GM18909 (cell line): ENCODE data around the gene LTB4R.

ENCODE experiments used
- ATAC-seq: cut with Tn5 transposase; IDR thresholded peaks from one replicate; pipeline ENCODE4 v1.9.1; 2021; ENCODE audit warnings: mild to moderate bottlenecking; ENCODE audit not compliant: unreplicated experiment, poor library complexity

Gene LTB4R

DNA sequence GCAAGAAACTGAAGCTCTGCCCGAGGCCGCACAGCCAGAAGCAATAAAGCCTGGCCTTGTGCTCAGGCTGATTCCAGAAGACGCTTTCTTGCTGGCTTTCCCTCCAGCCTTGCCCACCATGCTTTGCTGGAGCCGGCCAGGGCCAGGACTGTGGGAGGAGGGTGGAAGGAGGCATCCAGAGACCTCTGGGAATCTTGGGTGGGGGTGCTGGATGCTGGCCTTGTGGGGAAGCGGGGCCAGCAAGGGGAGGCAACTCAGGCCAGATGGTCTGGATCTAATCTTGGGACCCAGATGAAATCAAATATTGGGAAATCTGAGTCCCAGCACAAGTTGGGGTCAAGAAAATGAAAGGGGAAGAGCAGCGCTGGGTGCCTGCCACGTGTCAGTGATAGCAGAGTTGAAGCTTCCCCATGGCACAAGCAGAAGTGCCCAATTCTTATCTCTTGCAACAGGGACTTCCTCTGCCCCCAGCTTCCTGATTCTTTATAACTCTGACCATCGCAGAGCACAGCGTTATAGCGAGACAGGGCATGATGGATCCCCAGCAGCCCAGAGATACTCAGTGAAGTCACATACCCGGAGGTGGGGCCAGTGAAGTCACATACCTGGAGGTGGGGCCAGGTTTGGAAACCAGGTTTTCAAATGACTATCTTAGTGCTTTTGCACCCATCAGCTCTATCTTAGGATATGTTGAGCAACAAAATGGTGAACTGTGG is 33.5 kb upstream of the LTB4R start:
- no peak for ATAC-seq

DNA sequence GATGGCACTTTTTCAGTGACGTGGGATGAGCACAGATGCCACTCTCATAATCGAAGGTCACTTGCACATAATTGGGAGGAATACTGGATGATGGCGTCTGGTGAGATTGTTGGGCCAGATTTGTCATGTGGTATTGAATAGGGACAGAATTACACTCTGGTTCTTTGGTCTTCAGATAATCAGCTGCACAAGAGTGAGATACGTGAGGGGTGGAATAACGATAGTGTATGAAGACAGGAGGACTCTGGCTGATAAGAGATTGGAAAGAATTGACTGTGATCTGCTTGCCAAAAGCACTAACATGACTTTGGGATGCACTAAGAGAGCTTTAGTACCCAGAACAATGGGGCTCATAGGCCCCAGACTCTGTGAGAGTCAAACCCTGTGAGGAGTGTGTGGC is 32.9 kb upstream of the LTB4R start:
- no peak for ATAC-seq

DNA sequence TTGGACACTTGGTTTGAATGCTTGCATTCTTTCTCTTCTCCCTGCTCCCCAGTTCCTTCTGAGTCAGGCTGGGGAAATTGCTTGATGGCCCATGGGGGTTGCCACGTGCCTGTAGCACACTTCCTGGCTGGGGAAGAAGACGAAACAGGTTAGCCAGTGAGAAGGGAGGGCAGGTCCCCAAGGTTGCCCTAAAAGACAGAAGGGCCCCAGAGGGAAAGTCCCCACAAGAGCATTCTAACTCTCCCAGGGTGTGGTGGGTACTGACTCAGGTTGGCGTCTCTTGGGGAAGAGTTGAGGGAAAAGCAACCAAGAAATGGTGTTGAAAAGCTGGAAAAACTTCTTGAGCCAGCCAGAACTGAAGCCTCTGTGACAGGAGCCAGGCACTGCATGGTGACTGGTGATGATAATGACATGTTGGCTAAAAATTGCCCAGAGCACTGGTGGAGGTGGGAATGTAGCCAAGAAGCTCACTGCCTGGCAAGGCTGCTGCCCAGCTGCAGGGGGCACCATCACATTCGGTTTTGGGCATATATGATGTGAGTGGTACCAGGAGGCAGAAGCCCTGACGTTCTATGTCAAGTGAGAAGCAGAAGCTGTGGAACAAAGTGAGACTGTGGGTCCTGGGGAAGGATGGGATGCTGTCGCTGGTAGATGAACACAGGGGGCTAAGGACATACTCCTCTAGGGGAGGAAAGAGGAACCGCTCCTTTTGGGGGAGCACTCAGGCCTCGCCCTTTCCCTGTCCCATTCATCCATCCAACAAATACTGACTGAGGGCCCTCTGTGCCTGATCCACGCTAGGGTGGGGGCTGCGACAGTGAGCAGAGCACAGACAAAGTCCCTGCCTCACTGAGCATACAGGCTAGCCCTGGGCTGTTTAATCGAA is 31.8 kb upstream of the LTB4R start:
- peak; percentile 77 for ATAC-seq

DNA sequence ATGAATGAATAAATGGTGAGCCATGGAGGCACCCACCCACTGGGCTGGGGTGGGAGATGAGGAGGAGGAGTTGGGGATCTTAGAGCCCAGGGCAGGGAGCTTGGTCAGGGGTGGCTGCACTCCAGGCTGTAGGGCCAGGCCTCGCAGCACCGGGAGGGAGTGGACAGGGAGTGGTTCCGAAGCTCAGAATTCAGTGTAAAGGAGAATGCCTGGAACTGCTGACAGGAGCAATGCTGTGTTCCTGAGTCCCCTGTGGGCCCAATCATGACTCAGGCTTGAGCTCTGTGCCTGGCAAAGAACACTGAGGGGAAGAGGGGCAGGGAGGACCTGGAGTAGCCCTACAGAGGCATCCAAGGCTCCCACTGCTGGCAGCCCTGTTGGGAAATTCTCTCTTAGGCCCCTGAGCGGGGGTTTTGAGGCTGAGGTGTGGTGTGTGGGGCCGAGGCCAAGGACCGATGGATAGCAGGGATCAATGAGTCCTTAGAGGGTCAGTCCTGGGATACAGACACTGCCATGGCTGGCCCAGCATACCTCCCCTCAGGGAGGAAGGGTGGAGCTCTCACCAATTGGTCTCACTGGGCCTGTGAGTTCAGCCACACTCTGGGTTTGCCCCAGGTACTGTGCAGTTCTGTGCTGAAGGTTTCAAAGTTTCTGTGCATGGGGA is 30.4 kb upstream of the LTB4R start:
- ATAC-seq = no peak

DNA sequence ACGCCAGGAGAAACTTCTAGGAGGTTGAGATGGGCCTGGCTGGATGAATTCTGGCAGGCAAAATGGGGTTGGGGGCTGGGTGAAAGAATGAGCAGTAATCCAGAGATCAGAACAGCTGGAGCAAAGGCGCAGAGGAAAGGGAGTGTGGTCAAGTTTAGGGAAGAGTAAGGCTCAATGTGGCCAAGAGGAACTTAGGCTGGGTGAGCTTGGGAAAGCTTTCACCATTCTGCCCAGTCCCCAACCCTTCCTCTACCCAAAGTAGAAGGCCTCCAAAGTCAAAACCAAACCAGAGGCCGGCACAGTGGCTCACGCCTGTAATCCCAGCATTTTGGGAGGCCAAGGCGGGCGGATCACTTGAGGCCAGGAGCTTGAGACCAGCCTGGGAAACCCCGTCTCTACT is 29.7 kb upstream of the LTB4R start:
- no peak for ATAC-seq

DNA sequence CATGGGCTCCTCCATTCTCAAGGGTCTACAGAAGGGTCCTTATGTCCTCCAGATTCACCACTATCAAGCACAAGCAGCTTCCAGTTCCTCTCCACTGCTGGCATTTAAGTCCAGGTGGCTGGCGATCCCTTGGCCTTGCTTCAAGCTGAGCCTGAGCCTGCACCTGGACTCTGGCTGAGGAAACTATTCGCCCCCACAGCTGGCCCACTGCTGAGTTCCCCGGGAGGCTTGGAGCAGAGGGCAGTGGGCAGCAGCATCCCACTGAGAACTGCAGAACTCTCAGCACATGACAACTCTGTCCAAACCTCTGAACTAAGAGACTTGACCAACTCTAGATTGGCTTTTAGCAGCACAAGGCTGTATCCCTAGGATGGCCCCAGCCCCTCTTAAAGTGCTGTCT is 28.6 kb upstream of the LTB4R start:
- ATAC-seq = no peak

DNA sequence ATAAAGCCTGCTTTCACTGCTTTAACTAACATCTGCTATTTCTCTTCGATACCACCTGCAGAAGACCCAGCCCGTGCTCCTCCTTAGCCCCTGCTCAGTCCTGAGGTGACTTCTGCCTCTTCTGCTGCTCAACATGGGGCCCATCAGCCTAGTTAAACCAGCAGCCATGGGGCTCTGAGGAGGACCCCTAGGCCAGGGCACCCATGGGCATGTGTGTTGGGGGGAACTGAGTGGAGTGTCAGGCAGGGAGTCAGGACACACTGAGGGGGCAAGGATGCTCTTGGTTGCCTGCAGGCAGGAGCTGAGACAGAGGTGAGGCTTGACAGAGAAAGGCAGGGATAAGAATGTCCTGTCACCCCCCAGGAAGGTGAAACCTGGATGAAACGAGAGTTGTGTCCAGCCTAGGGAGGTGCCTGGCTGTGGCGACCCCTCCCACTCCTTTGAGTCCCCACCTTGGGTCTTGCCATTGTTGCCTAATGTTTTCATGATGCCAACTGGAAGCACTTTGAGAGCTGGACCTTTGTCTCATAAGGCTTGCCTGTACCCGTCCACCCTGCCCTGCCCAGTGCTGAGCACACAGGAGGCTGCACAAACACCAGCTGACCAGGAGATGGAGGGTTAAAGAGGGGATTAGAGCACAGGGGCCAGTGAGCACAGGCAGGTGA is 27.4 kb upstream of the LTB4R start:
- ATAC-seq = no peak

DNA sequence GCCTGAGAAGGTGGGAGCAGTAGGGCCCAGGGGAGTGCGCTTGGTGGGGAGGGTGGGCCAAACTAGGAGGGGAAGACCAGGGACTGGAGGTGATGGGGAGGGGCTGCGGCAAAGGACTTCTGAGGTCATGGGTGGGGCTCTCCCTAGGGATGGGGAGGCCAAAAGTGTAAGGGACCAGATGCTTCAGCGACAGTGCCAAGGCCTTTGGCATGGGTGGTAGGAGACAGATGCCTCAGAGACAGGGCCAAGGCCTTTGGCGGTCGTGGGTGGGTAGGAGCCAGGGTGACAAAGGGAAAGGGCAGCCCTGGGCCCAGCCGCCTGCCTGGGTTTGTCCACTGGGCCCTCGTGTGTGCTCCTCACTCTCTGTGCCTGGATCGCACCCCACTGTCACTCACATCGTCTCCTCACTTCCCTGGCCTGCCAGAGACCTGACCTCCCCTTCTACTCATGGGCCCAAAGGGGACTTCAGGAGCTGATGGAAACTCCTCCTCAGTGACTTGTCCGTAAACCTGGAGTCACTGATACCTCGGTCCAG is 26.7 kb upstream of the LTB4R start:
- no peak for ATAC-seq

DNA sequence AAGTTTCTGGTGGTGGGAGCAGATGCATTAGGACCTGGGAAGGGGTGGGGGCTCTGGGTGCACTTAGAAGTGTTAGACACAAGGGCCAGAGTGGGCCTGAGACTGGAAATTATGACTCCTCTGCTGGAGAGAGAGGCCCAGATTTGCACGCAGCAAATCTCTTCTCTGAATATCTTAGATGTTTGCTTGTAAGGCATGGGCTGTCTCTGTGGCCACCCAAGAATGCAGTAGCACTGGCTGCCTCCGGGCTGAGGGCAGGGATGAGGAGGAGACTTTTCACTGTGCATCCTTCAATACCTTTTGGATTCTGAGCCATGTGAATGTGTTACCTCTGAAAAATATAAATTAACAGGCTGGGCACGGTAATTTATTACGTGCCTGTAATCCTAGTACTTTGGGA is 26.0 kb upstream of the LTB4R start:
- no peak for ATAC-seq

DNA sequence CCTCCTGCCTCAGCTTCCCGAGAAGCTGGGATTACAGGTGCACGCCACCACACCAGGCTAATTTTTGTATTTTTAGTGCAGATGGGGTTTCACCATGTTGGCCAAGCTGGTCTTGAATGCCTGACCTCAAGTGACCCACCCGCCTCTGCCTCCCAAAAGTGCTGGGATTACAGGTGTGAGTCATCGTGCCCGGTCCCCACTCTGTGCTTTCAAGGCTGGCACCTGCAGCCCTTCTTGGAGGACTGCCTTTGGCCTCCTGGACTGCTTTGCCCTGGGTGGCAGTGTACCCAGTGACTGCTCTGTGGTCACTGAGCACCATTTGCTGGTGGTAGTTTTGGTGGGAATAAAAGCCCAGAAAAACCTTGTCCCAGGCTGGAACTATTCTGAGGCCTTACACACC is 24.3 kb upstream of the LTB4R start:
- ATAC-seq = no peak

DNA sequence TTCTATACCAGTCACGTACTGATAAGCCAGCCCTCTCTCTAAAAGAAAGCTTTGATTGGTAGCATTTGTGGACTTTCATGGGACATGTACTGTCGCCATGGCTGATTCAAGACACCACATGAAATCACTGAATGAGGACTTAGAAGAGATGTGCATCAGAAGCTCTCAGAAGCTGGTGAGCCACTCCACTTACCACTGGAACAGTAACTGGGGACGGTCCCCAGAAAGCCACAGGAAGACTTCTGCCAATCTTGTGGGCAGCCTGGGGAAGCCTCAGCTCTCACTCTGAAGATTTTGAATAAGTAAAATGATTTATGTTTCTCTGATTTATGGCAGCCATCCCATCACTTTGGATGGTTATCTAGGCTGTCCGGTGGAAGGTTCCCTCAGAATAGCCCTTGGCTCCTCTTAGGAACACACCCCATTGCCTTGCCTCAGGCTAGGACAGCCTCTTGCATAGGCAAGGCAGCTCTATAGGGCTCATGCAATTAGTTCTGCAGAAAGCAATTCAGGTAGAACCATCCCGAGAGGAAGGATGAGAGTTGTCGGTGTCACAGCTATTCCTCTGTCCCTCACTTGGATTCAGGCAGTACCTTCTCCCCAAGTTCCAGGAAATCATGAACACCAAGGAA is 21.5 kb upstream of the LTB4R start:
- no peak for ATAC-seq

DNA sequence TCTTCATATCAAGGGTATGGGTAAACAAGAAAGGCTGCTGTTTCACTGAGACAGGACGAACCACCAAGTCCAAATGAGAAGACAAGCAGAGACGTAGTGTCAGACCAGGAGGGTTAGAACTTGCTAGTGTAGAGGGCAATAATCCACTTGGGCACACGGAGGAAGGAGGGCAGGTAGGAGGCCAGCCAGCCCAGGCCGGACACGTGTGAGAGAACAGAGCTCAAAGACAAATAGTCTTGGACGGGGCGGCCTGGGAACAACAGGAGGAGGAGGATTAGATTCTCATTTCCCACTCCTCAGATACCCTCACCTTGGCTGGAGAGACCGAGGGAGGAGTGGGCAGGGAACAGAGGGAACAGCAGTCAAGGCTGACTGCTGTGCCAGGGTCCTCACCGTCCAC is 20.6 kb upstream of the LTB4R start:
- ATAC-seq = no peak

DNA sequence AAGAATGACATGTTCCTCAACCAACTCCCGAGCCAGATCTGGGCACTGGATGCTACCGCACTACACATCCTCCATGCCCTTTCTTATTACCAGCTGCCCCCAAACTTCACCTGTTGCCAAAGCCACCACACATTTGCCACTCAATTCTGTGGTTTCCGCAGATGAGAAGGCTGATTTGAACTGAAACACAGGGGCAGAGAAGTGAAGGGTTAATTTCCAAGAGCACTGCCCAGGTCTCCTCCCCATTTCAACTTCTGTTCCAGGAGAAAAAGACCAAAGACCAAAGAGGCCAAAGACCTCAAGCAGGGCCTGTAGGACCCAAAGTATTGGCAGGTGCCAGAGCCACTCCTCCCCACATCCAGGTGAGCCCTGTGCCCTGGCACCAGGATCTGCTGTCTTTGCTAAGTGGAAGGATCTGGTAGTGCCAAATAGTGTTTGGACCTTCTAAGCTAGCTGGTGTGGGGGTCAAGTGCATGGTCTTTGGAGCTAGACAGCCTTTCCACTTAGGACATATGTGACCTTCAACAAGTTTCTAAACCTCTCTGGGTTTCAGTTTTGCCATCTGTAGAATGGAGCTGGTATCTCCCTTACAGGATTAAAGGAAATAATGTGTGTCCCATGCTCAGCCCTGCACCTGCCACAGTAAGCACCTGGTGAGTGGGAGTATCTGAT is 19.7 kb upstream of the LTB4R start:
- ATAC-seq = no peak

DNA sequence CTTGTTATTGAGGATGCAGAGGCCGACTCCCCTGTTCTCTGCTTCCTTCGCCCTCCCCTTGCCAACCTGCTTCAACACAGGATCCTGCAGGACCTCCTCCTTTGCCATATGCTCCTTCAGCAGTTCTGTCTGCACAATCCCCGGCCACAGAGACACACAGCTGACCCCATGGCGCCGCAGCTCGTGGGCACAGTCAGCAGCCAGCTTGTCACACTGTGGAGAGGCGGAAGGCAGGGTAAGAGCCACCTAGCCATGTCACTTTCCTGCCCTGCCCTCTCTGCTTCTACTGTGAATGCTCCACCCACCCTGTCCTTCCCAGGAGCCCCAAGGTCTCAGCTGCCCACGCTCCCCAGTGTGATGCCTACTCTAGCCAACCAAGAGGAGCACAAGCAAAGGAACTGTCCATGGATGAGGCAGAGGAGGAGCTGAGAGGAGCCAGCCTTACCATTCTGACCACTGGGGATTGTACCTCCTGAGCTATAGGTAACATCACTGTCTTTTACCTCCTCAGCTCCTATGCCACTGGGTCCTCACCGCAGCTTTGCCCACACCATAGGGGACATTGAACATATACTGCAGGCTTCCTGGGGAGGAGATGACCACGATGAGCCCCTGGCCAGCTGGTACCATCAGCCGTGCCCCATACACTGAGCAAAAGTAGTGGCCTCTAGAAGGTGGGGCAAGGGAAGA is 19.0 kb upstream of the LTB4R start:
- ATAC-seq = no peak

DNA sequence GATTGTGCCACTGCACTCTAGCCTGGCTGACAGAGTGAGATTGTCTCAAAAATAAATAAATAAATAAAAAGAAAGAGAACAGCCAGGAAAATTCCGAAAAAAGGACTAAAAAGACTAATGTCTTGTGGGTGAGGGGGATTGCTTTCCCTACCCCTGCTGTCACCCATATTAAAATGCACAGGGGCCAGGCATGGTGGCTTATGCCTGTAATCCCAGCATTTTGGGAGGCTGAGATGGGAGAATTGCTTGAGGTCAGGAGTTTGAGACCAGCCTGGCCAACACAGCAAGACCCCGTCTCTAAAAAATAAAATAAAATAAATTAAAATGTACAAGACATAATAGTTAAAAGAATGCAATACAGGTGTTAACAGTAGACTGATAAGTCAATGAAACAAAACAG is 17.8 kb upstream of the LTB4R start:
- no peak for ATAC-seq

DNA sequence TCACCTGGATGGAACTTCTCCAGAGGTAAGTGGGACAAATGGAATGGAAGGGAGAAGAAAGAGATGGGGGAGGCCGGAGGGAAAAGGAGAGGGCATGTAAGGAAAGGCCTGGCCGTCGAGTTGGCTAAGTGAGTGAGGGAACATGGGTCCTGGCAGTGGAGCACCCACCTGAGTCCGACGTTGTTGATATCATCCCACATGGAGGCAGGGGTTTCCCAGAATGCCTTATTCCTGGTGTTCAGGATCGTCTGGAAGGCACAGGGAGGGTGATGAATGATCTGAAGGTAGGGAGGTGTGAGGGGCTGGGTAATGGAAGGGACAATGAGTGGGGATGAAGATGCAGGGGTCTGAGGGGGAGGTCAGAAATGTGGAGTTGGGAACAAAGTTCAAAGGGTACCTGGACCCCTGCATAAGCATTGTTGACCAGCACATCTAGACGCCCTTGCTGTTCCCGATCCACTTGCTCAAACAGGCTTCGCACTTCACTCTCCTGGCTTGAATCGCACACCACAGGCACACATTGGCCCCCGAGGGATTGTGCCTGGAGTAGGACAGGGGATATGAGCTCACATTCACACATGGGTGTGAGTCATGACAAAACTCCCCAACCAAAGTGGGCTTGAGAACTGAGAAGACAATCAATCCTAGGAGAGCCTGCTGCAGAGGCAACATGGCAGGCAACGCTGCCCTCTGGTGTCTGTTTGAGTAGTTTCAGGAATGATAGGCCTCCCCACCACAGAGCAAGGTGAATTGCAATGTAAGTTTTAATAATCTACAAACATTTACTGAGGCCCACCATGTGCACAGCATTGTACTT is 14.8 kb upstream of the LTB4R start:
- peak; percentile 57 for ATAC-seq

DNA sequence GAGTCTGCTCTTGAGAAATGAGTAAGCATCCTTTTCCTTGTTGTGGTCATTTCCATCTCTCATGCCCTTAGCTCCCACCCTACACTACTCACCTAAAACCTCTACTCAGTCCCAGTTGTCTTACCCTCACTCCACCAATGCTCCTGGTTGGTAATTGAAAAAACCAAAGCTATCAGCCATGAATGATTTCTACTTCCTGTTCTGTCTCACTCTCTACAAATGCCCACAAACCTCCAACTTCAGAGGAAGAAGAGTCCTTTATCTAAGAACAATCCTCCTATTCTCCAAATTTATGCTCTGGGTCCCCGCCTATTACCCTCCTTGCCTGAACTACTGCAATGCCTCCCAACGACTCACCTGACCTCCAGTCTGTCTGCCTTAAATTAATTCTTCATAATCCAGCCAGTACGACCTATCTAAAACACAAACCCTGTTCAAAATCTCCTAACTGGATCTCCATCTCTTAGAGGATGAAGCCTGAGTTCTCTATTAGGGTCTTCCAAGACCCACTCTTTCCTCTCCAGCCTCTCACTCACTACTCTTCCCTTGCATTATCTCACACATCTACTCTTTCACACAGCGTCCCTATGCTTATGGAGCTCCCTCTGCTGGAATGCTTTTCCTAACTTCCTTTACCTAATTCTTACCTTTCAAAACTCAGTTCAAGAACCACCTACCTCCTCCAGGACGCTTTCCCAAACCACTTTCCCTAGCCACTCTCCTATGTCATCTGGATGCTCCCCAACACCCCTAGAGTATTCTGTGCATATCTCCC is 13.9 kb upstream of the LTB4R start:
- ATAC-seq = peak; percentile 15
